WTC11 (cell line): ENCODE results near the gene BCAS1. TPM values are rescaled to one million over a fixed set of nuclear protein-coding genes. Genes with fewer than 3 reads are reported as not detected.

ENCODE experiments used
- ATAC-seq: fragments of 200-7000 bp; cut with Tn5 transposase; 2 replicates; pipeline ENCODE4 v1.10.0; 2021; ENCODE audit warnings: mild to moderate bottlenecking, moderate library complexity
- CTCF ChIA-PET: fragments of 300-600 bp; sonication (Branson Sonifier 250); formaldehyde crosslinking; loops from one replicate; lab custom pipeline; 2021; ENCODE audit warnings: antibody characterized with exemption; lab: Charles Lee
- POLR2A ChIA-PET: fragments of 350-600 bp; sonication (Branson Sonifier 250); formaldehyde crosslinking; loops from one replicate; lab custom pipeline; 2021; ENCODE audit warnings: antibody characterized with exemption; lab: Charles Lee
- DNase-seq: peaks from one replicate; pipeline ENCODE4 v3.0.0; 2021; ENCODE audit warnings: low spot score
- H3K27ac Mint-ChIP-seq: 2 replicates; pipeline ENCODE4 v1.8.0; 2021; ENCODE audit warnings: mixed read lengths
- H3K27me3 Mint-ChIP-seq: 2 replicates; pipeline ENCODE4 v1.8.0; 2021; ENCODE audit warnings: low read depth, mild to moderate bottlenecking, moderate library complexity, mixed read lengths
- H3K36me3 Mint-ChIP-seq: 2 replicates; pipeline ENCODE4 v1.8.0; 2021; ENCODE audit warnings: mixed read lengths
- H3K4me1 Mint-ChIP-seq: 2 replicates; pipeline ENCODE4 v1.8.0; 2022; ENCODE audit warnings: mixed read lengths
- H3K4me3 Mint-ChIP-seq: 2 replicates; pipeline ENCODE4 v1.8.0; 2021; ENCODE audit warnings: mild to moderate bottlenecking, moderate library complexity, mixed read lengths
- H3K9me3 Mint-ChIP-seq: 2 replicates; pipeline ENCODE4 v1.8.0; 2021; ENCODE audit warnings: mixed read lengths
- JAZF1 ChIP-seq: fragments of 250-450 bp; sonication (Bioruptor Pico); IDR thresholded peaks from 2 replicates; pipeline ENCODE4 v1.9.0; 2021; ENCODE audit warnings: moderate library complexity, mild to moderate bottlenecking, inconsistent platforms
- NFATC4 ChIP-seq: fragments of 250-450 bp; sonication (Bioruptor Pico); IDR thresholded peaks from 2 replicates; pipeline ENCODE4 v1.9.0; 2021; ENCODE audit warnings: mild to moderate bottlenecking
- NFYB ChIP-seq: sonication (generic); formaldehyde crosslinking; conservative IDR thresholded peaks from 2 replicates; pipeline ENCODE4 v1.8.0; 2022; ENCODE audit warnings: low read depth, missing genetic modification reagents
- NR1H2 ChIP-seq: sonication (generic); formaldehyde crosslinking; IDR thresholded peaks from 2 replicates; pipeline ENCODE4 v1.9.0; 2021; ENCODE audit warnings: mild to moderate bottlenecking, moderate library complexity, missing genetic modification reagents
- NR2C2 ChIP-seq: sonication (generic); formaldehyde crosslinking; IDR thresholded peaks from 2 replicates; pipeline ENCODE4 v1.8.0; 2022; ENCODE audit warnings: mild to moderate bottlenecking, missing genetic modification reagents
- SMAD4 ChIP-seq: sonication (generic); formaldehyde crosslinking; IDR thresholded peaks from 2 replicates; pipeline ENCODE4 v1.8.0; 2022; ENCODE audit warnings: mild to moderate bottlenecking, missing genetic modification reagents
- TP53 ChIP-seq: sonication (generic); formaldehyde crosslinking; IDR thresholded peaks from 2 replicates; pipeline ENCODE4 v1.8.1; 2023; ENCODE audit warnings: mild to moderate bottlenecking, missing genetic modification reagents
- ZBTB21 ChIP-seq: sonication (generic); formaldehyde crosslinking; IDR thresholded peaks from 2 replicates; pipeline ENCODE4 v1.8.1; 2023; ENCODE audit warnings: mild to moderate bottlenecking, missing genetic modification reagents, borderline replicate concordance
- ZNF121 ChIP-seq: sonication (generic); formaldehyde crosslinking; IDR thresholded peaks from 2 replicates; pipeline ENCODE4 v1.8.0; 2023; ENCODE audit warnings: missing genetic modification reagents
- ZNF138 ChIP-seq: sonication (generic); formaldehyde crosslinking; conservative IDR thresholded peaks from 2 replicates; pipeline ENCODE4 v1.8.1; 2022; ENCODE audit warnings: mild to moderate bottlenecking, moderate library complexity, missing genetic modification reagents
- ZNF416 ChIP-seq: fragments of 250-450 bp; sonication (Bioruptor Pico); IDR thresholded peaks from 2 replicates; pipeline ENCODE4 v1.9.0; 2021; ENCODE audit warnings: mild to moderate bottlenecking, inconsistent platforms
- total RNA-seq: library from RNA; stranded (reverse); gene quantifications from 3 replicates; pipeline ENCODE4 v1.2.3, GENCODE V29; 2021
- TF ChIP-seq, protein P1 (sequence below): sonication (generic); formaldehyde crosslinking; IDR thresholded peaks from 2 replicates; pipeline ENCODE4 v1.8.1; 2023; ENCODE audit warnings: mild to moderate bottlenecking, missing genetic modification reagents, moderate library complexity
- TF ChIP-seq, protein P2 (sequence below): sonication (generic); formaldehyde crosslinking; IDR thresholded peaks from 2 replicates; pipeline ENCODE4 v1.8.1; 2022; ENCODE audit warnings: mild to moderate bottlenecking, moderate library complexity, missing genetic modification reagents
- TF ChIP-seq, protein P3 (sequence below): sonication (generic); formaldehyde crosslinking; IDR thresholded peaks from 2 replicates; pipeline ENCODE4 v1.8.0; 2023; ENCODE audit warnings: missing genetic modification reagents, mild to moderate bottlenecking, borderline replicate concordance
- TF ChIP-seq, protein P4 (sequence below): fragments of 250-450 bp; sonication (Bioruptor Pico); conservative IDR thresholded peaks from 2 replicates; pipeline ENCODE4 v1.9.0; 2021; ENCODE audit warnings: mild to moderate bottlenecking
- TF ChIP-seq, protein P5 (sequence below): sonication (generic); formaldehyde crosslinking; IDR thresholded peaks from 2 replicates; pipeline ENCODE4 v1.8.0; 2022; ENCODE audit warnings: mild to moderate bottlenecking, missing genetic modification reagents
- TF ChIP-seq, protein P6 (sequence below): sonication (generic); formaldehyde crosslinking; IDR thresholded peaks from 2 replicates; pipeline ENCODE4 v1.8.1; 2023; ENCODE audit warnings: mild to moderate bottlenecking, missing genetic modification reagents
- TF ChIP-seq, protein P7 (sequence below): sonication (generic); formaldehyde crosslinking; IDR thresholded peaks from 2 replicates; pipeline ENCODE4 v1.8.0; 2023; ENCODE audit warnings: mild to moderate bottlenecking, missing genetic modification reagents

The BCAS1 gene
- total RNA-seq, 1 experiment from 2014 or later = 0.11 TPM

DNA sequence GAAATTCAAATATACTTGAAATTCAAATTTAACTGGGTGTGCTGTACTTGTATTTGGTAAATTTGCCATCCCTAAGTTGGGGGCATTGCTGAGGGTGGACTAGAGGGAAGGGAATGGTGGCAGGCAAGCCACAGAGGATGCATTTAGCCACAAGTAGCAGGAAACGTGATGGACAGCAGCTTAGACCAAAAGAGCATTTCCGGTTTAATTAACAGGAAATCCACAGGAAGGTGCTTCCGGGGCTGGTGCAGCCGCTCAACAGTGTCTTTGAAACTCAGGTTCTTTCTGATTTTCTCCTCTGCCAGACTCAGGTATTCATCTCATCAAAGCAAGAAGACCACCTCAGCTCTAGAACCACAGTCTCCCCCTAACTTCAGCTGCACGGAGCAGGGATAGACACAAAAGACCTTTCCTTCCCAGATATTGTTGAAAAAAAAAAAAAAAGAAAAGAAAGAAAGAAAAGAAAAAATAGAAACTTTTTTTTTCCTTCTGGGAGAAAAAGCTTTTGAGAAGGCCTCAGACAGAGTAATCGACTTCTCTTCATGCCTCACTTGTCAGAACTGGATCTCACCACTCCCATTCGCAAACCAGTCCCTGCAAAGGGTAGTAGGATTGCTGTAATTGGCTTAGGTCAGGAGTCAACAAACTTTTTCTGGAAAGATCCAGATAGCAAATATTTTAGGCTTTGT is 8.0 kb upstream of the BCAS1 start:
- Mint-ChIP-seq H3K4me1 (no peaks in the 10 kb centered on the region), H3K27ac (no peak overlapping the region), H3K27me3 (no peaks in the 10 kb centered on the region), H3K4me3 (no peak overlapping the region), H3K36me3 (no peaks in the 10 kb centered on the region)
- ATAC-seq (no peak), DNase-seq (no peak)
- TF ChIP-seq, protein P1, sequence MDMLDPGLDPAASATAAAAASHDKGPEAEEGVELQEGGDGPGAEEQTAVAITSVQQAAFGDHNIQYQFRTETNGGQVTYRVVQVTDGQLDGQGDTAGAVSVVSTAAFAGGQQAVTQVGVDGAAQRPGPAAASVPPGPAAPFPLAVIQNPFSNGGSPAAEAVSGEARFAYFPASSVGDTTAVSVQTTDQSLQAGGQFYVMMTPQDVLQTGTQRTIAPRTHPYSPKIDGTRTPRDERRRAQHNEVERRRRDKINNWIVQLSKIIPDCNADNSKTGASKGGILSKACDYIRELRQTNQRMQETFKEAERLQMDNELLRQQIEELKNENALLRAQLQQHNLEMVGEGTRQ (CRISPR knock-in tag) = no peak
- no peak for TF ChIP-seq ZNF121 (CRISPR knock-in tag)
- TF ChIP-seq, protein P2, sequence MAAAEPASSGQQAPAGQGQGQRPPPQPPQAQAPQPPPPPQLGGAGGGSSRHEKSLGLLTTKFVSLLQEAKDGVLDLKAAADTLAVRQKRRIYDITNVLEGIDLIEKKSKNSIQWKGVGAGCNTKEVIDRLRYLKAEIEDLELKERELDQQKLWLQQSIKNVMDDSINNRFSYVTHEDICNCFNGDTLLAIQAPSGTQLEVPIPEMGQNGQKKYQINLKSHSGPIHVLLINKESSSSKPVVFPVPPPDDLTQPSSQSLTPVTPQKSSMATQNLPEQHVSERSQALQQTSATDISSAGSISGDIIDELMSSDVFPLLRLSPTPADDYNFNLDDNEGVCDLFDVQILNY (CRISPR knock-in tag) = no peak
- no peak for TF ChIP-seq ZNF416 (CRISPR knock-in tag)
- TF ChIP-seq JAZF1 = no peak
- no peak for TF ChIP-seq NFATC4 (CRISPR knock-in tag)
- TF ChIP-seq ZBTB21 = no peak
- TF ChIP-seq, protein P3, sequence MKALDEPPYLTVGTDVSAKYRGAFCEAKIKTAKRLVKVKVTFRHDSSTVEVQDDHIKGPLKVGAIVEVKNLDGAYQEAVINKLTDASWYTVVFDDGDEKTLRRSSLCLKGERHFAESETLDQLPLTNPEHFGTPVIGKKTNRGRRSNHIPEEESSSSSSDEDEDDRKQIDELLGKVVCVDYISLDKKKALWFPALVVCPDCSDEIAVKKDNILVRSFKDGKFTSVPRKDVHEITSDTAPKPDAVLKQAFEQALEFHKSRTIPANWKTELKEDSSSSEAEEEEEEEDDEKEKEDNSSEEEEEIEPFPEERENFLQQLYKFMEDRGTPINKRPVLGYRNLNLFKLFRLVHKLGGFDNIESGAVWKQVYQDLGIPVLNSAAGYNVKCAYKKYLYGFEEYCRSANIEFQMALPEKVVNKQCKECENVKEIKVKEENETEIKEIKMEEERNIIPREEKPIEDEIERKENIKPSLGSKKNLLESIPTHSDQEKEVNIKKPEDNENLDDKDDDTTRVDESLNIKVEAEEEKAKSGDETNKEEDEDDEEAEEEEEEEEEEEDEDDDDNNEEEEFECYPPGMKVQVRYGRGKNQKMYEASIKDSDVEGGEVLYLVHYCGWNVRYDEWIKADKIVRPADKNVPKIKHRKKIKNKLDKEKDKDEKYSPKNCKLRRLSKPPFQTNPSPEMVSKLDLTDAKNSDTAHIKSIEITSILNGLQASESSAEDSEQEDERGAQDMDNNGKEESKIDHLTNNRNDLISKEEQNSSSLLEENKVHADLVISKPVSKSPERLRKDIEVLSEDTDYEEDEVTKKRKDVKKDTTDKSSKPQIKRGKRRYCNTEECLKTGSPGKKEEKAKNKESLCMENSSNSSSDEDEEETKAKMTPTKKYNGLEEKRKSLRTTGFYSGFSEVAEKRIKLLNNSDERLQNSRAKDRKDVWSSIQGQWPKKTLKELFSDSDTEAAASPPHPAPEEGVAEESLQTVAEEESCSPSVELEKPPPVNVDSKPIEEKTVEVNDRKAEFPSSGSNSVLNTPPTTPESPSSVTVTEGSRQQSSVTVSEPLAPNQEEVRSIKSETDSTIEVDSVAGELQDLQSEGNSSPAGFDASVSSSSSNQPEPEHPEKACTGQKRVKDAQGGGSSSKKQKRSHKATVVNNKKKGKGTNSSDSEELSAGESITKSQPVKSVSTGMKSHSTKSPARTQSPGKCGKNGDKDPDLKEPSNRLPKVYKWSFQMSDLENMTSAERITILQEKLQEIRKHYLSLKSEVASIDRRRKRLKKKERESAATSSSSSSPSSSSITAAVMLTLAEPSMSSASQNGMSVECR (CRISPR knock-in tag) = no peak
- TF ChIP-seq TP53 (CRISPR knock-in tag) = no peak
- no peak for TF ChIP-seq SMAD4 (CRISPR knock-in tag)
- TF ChIP-seq, protein P4, sequence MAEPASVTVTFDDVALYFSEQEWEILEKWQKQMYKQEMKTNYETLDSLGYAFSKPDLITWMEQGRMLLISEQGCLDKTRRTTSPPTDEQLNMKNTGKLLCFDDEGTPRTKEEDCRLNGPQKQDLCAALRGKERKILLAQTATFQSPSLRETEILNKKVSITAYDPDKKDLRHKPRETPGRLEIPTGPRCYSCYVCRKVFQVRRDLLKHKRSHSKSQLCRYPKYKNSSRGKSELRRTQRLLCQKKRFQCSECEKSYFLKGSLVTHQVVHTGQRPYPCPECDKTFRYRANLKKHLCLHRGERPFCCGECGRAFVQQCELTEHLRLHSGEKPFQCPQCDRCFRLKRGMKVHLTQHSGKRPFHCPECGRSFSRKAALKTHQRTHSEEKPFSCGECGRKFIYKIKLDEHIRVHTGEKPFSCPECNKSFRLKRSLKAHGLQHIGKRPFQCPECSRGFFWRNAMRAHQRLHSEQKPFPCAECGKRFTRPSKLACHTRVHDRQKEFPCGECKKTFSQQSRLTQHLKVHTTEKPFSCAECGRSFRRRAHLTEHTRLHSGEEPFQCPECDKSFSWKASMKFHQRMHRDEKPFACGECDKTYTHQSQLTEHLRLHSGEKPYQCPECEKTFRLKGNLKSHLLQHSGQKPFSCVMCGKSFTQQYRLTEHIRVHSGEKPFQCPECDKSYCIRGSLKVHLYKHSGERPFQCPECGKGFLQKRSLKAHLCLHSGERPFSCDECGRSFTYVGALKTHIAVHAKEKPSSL (CRISPR knock-in tag) = no peak
- no peak for TF ChIP-seq ZNF138 (CRISPR knock-in tag)
- TF ChIP-seq, all 79 proteins: peak for 0
- ChIA-PET POLR2A (no interaction called here), CTCF (interaction anchor here (0.7 kb wide), 1 partner anchor 129 kb away, joined by 6 read pairs; no protein-coding TSS in a partner anchor)
- H3K9me3 Mint-ChIP-seq = no peaks in the 10 kb centered on the region

DNA sequence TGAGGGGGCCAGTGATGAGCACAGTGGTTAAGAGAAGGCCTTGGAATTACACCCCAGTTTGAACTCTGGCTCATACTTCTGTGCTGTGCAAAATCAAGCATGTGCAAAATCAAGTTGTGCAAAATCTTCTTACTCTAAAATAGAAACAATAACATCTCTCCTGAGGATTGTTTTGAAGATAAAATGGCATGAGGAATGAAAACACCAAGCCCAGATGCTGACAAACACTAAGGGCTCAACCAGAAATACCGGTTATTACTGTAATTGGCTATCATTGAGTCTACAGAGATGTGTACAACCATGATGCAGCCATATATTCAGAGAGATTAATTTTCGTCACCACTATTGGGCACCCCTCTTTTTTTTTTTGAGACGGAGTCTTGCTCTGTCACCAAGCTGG is 5.9 kb upstream of the BCAS1 start:
- POLR2A ChIA-PET = no interaction called here
- Mint-ChIP-seq H3K36me3 (no peaks in the 10 kb centered on the region), H3K9me3 (no peaks in the 10 kb centered on the region), H3K27ac (no peak overlapping the region), H3K27me3 (no peaks in the 10 kb centered on the region), H3K4me1 (no peaks in the 10 kb centered on the region), H3K4me3 (no peak overlapping the region)
- CTCF ChIA-PET = no interaction called here
- DNase-seq (no peak), ATAC-seq (no peak)
- TF ChIP-seq, protein P5, sequence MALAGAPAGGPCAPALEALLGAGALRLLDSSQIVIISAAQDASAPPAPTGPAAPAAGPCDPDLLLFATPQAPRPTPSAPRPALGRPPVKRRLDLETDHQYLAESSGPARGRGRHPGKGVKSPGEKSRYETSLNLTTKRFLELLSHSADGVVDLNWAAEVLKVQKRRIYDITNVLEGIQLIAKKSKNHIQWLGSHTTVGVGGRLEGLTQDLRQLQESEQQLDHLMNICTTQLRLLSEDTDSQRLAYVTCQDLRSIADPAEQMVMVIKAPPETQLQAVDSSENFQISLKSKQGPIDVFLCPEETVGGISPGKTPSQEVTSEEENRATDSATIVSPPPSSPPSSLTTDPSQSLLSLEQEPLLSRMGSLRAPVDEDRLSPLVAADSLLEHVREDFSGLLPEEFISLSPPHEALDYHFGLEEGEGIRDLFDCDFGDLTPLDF (CRISPR knock-in tag) = no peak
- TF ChIP-seq NR1H2 (CRISPR knock-in tag) = no peak
- TF ChIP-seq, protein P6, sequence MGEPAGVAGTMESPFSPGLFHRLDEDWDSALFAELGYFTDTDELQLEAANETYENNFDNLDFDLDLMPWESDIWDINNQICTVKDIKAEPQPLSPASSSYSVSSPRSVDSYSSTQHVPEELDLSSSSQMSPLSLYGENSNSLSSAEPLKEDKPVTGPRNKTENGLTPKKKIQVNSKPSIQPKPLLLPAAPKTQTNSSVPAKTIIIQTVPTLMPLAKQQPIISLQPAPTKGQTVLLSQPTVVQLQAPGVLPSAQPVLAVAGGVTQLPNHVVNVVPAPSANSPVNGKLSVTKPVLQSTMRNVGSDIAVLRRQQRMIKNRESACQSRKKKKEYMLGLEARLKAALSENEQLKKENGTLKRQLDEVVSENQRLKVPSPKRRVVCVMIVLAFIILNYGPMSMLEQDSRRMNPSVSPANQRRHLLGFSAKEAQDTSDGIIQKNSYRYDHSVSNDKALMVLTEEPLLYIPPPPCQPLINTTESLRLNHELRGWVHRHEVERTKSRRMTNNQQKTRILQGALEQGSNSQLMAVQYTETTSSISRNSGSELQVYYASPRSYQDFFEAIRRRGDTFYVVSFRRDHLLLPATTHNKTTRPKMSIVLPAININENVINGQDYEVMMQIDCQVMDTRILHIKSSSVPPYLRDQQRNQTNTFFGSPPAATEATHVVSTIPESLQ = no peak
- no peak for TF ChIP-seq NR2C2 (CRISPR knock-in tag)
- TF ChIP-seq NFYB (CRISPR knock-in tag) = no peak
- TF ChIP-seq, protein P4 (CRISPR knock-in tag) = no peak
- TF ChIP-seq, protein P7, sequence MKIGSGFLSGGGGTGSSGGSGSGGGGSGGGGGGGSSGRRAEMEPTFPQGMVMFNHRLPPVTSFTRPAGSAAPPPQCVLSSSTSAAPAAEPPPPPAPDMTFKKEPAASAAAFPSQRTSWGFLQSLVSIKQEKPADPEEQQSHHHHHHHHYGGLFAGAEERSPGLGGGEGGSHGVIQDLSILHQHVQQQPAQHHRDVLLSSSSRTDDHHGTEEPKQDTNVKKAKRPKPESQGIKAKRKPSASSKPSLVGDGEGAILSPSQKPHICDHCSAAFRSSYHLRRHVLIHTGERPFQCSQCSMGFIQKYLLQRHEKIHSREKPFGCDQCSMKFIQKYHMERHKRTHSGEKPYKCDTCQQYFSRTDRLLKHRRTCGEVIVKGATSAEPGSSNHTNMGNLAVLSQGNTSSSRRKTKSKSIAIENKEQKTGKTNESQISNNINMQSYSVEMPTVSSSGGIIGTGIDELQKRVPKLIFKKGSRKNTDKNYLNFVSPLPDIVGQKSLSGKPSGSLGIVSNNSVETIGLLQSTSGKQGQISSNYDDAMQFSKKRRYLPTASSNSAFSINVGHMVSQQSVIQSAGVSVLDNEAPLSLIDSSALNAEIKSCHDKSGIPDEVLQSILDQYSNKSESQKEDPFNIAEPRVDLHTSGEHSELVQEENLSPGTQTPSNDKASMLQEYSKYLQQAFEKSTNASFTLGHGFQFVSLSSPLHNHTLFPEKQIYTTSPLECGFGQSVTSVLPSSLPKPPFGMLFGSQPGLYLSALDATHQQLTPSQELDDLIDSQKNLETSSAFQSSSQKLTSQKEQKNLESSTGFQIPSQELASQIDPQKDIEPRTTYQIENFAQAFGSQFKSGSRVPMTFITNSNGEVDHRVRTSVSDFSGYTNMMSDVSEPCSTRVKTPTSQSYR (CRISPR knock-in tag) = no peak
